Right lobe of liver (tissue), 4 donors: ENCODE results near the gene C12orf56.

Experiments
- POLR2A ChIP-seq: fragments of 450-650 bp; IDR thresholded peaks from one replicate; pipeline ENCODE4 v1.6.1; 2017; ENCODE audit warnings: antibody characterized with exemption, mild to moderate bottlenecking
- TF ChIP-seq, protein P1 (sequence below), 4 donors: fragments of 200-600 bp in 3 of 4; fragments of 450-650 bp in 1 of 4; IDR thresholded peaks; one replicate each; pipeline versions ENCODE4 v1.5.1 to v1.8.0; 2016 to 2022; ENCODE audit warnings: antibody characterized with exemption in 4 of 4, mild to moderate bottlenecking in 2 of 4
- donor health status: DM: no; HTN: no; CAD: no.
- donor health status: DM: no; HTN: no; CAD: no.
- donor health status: DM: no; HTN: yes; CAD: no.

DNA sequence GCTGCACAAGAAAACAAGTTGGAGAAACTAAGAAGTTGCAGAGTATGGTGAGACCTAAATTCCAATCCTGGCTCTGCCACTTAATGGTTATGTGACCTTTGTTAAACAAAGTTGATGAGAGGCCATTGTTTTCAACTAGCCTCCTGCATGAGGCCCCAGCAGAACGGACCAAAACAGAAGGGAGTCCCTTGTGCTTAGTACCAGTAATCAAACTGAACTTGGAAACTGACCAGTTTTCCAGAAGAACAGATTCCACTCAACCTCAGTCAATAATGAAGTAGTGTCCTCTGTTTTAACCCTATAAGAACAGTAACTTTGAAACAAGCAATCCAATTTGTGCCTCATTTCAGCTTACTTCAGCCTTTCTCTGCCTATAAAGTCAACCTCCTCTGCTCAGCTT is 69.9 kb downstream of the C12orf56 start:
- TF ChIP-seq, protein P1, sequence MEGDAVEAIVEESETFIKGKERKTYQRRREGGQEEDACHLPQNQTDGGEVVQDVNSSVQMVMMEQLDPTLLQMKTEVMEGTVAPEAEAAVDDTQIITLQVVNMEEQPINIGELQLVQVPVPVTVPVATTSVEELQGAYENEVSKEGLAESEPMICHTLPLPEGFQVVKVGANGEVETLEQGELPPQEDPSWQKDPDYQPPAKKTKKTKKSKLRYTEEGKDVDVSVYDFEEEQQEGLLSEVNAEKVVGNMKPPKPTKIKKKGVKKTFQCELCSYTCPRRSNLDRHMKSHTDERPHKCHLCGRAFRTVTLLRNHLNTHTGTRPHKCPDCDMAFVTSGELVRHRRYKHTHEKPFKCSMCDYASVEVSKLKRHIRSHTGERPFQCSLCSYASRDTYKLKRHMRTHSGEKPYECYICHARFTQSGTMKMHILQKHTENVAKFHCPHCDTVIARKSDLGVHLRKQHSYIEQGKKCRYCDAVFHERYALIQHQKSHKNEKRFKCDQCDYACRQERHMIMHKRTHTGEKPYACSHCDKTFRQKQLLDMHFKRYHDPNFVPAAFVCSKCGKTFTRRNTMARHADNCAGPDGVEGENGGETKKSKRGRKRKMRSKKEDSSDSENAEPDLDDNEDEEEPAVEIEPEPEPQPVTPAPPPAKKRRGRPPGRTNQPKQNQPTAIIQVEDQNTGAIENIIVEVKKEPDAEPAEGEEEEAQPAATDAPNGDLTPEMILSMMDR (IDR thresholded peaks at IDR 0.05) = no peak
- TF ChIP-seq POLR2A = no peak
